GM18868 (cell line): ENCODE measurements around the gene TMEM223.
"Not testable (repeated sequence)": the region's sequence is repeated elsewhere in the genome, so short reads cannot be mapped to it uniquely, and the experiment has no call there.

ENCODE experiments used
- ATAC-seq: cut with Tn5 transposase; IDR thresholded peaks from one replicate; pipeline ENCODE4 v1.9.1; 2021; ENCODE audit warnings: mild to moderate bottlenecking, moderate library complexity; ENCODE audit not compliant: unreplicated experiment

The TMEM223 gene, protein sequence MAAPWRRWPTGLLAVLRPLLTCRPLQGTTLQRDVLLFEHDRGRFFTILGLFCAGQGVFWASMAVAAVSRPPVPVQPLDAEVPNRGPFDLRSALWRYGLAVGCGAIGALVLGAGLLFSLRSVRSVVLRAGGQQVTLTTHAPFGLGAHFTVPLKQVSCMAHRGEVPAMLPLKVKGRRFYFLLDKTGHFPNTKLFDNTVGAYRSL

DNA sequence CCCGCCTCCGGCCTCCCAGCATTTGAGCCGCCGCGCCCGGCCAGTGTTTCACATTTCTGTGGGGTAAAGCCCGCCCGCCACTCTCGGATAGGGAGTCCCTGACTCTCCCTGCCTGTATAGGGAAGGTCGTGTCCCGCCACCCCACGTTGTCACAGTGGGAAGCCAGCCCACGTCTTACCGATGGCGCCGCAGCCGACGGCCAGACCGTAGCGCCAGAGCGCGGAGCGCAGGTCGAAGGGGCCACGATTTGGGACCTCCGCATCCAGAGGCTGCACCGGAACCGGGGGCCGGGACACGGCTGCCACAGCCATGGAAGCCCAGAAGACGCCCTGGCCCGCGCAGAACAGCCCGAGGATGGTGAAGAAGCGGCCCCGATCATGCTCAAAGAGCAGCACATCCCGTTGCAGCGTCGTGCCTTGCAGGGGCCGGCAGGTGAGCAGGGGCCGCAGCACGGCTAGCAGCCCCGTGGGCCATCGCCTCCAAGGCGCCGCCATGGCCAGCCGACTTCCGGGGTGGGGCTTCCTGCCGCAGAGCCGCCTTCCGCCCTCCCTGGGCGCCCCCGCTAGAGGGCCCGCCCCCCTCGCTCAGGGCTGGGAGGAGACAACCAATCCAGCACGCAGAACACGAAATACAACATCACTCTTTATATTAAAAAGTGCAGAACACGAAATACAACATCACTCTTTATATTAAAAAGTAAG lies at the start of gene TMEM223:
Gene TMEM223 (minus strand): TSS at position 506 of the 701 bp plus-strand sequence. CDS start 12 bp downstream, at position 494.
- ATAC-seq = peak; percentile 73

DNA sequence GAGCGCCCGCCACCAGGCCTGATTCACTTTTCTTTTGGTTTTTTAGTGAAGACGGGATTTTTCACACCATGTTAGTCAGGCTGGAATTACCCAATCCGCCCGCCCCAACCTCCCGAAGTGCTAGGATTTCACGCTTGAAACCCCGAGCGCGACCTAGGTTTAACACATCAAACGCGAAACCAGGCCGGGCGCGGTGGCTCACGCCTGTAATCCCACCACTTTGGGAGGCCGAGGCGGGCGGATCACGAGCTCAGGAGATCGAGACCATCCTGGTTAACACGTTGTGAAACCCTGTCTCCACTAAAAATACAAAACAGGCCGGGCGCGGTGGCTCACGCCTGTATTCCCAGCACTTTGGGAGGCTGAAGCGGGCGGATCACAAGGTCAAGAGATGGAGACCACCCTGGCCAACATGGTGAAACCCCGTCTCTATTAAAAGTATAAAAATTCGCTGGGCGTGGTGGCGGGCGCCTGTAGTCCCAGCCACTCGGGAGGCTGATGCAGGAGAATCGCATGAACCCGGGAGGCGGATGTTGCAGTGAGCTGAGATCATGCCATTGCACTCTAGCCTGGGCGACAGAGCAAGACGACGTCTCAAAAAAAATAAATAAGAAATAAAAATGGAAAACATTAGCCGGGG lies 49.0 kb upstream of the TMEM223 start:
- not testable (repeated sequence) for ATAC-seq

DNA sequence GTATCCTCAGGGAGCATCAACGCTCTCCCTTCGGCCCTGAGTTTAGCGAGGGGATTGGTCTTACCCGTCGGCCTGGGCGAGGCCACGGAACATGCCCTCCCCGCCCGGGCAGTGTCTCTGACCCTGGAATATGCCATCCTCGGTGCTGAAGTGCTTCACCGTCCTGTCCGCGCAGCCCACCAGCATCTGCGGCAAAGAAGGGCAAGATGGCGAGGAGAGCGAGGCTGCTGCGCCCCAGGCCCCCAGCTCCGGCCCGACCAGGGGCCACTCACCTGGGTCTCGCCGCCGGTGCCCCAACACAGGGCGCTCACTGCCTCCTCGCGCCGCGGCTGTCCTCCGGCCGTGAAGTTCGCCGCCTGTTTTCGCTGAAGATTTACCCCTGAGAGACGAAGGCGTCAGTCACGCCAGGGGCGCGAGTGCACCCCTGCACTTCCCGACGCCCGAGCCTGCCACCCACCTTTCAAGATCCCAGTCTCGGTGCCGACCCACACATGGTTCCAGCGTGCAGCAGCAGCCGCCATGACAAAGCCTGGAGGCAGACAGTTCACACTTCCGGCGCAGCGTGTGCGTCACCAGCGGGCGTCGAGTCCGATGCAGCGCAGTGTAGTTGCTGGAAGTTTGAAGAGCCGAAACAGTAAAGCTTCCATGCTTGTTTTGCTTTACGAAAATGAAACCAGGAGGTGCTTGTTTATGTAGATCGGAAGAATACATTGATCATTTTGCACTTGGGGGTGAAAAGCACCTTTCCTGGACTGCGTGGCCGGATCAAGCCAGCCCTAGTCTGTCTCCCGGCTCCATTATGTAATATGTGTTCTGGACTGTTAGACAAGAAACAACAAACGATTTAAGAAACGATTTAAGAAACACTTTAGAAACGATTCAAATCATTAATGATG lies 47.5 kb upstream of the TMEM223 start, which contains the start of gene WDR74:
Gene WDR74 (minus strand): TSS at position 541 of the 896 bp plus-strand sequence. CDS start 20 bp downstream, at position 521.
- ATAC-seq = peak; percentile 39

GRCh38 chr11:62835336-62835735 lies 43.5 kb upstream of the TMEM223 start:
- no peak for ATAC-seq

DNA sequence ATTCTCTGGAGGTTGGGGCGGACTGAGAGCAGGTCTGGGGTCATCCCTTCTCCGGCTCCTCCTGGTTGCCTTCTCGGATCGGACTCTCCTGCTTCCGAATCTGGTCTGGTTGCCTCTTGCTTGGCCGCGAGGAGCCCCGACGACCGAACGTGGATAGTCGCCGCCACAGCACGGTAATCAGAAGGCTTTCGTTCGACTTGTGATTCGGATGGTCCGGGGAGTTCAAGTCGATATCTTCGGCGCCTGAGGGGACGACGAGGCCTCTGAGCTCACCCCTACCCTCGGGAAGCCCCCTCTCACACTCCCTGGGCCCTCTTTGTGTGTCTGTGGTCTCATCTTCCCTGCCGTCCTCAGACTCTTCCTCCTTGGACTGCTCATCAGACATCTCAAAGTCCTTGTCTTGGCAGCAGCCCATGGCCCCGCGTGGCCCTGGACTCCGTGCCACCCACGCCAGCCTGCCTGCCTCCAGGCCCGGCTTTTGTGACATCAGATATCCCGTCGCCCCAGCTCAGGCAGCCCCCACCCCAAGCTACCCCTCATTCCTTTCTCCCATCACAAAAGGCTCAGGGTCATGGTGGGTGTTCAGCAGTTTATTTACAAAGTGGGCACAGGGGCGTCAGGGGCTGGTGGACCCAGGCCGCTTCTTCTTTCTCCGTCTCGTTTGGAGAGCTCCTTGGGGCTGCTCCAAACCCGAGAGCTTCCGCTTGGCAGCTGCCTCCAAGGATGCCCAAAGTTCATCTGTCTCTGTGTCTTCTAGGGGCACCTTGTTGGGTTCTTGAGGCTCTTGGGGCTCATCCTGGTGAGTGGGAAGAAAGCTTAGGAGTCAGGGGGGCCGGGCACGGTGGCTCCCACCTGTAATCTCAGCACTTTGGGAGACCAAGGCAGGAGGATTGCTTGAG lies 40.8 kb upstream of the TMEM223 start, which contains the start of gene TEX54:
Gene TEX54 (minus strand): TSS at position 506 of the 899 bp plus-strand sequence.
- ATAC-seq = no peak

- peak; percentile 88 for ATAC-seq
Observed at GRCh38 chr11:62831520-62832335, 39.9 kb upstream of the TMEM223 start, which contains the start of gene STX5. Gene STX5, minus strand, starts transcription at chr11:62832051. Its CDS starts 808 bp downstream, at chr11:62831243.

DNA sequence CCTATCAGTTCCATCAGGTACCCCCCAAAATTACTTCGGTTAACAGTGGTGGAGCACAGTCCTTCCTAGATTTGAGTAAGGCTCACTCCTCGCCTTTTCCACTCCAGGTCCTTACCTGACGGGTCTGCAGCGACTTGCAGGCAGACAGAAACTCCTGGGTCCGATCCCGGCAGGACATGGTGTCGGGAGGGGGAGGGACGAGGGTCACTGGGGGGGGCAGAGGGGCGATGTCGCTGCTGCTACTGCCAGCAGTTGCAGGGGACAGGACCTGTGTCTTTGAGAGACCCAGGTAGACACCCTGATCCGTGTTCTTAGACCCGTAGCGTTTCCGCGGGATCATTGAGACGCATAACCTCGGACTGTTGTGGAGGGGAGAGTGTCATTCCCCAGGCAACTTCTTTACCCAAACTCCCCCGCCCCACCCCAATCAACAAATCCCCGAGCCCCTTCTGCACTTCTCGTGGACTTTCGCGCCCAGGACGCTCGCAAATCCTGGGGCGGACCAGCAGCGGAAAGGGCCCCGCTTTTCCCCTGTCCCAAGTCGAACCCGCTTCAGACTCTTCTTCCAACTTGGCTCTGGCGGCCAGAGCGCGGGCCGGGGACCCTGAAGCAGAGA lies 39.2 kb upstream of the TMEM223 start:
- no peak for ATAC-seq

GRCh38 chr11:62828130-62828529 lies 36.3 kb upstream of the TMEM223 start:
- not testable (repeated sequence) for ATAC-seq

DNA sequence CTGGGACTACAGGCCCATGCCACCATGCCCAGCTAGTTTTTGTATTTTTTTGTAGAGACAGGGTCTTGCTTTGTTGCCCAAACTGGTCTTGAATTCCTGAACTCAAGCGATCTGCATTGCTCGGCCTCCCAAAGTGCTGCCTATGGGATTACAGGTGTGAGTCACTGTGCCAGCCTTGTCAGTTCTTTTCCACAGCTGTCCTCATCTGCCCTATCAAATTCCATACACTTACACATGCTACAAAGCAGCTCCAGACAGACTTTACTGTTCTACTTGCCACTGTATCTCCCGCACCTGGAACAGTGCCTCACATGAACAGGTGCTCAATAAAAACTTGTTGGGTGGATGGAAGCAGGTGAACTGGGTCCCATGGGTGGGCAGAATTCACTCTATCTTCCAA lies 31.9 kb upstream of the TMEM223 start:
- ATAC-seq = no peak

DNA sequence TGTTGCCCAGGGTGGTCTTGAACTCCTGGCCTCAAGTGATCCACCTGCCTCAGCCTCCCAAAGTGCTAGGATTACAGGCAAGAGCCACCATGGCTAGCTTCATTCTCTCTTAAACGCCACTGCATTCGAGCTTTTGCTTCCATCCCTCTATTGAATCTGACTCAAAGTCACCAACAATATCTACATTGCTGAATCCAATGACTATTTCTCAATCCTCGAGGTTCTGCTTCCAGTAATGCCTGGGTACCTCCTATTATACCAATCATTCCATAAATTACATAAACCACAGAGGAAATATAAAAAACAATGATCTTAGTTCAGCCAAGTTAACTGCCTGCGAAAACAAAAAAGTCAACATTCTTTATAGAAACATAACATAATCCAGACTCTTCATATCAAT lies 25.3 kb upstream of the TMEM223 start:
- ATAC-seq = no peak

DNA sequence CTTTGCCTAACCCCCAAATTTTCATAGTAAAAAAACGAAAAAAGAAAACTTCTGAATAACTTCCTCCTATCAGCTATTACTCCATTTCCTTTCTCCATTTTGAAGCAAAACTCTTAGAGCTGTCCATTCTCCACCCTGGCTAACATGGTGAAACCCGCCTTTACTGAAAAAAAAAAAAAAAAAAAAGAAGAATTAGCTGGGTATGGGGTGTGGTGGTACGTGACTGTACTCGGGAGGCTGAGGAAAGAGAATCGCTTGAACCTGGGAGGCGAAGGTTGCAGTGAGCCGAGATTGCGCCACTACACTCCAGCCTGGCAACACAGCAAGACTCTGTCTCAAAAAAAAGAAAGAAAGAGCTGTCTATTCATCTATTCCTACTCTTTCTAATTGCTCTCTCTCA lies 24.8 kb upstream of the TMEM223 start:
- ATAC-seq = no peak

- ATAC-seq = no peak
Observed at GRCh38 chr11:62811659-62812058, 19.9 kb upstream of the TMEM223 start.

DNA sequence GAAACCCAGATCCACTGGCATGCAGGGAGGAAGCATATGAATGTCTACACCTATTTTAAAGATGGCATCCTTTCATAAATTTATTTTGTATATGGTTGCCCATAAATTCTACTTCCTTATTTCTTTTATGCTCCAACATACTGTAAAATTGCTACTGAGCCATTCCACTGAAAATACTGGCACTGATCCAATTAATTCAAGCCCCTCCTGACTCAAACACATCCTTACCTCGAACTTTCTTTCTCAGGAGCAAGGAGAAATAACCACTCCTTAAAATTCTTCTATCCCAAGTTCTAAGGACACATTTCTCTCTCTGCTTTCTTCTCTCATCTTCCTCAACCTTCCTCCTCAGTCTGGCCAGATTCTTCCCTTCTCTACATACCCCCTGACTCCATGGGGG lies 18.9 kb upstream of the TMEM223 start:
- no peak for ATAC-seq

- ATAC-seq = no peak
Observed at GRCh38 chr11:62806611-62807121, 14.9 kb upstream of the TMEM223 start.

DNA sequence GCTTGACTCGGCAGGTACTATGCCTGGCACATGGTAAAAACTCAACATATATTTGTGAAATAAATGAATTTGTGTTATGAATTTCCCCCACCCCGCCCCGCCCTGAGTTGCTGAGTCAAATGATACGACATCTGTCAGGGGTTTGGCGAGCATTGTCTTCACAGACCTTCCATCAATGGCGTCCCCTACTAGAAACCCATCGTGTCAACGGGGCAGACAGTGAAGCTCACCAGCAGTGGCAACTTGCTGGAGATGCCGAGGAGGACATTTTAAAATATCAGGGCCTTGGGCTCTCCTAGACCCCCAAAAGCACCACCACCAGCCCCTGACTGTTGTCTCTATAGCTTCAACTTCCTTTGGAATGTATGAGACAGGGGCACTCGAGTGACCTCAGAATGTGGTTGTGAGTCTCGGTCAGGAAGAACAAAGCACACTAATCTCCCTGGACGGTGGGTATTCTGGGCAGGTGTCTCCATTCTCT lies 14.2 kb upstream of the TMEM223 start:
- peak; percentile 2 for ATAC-seq

DNA sequence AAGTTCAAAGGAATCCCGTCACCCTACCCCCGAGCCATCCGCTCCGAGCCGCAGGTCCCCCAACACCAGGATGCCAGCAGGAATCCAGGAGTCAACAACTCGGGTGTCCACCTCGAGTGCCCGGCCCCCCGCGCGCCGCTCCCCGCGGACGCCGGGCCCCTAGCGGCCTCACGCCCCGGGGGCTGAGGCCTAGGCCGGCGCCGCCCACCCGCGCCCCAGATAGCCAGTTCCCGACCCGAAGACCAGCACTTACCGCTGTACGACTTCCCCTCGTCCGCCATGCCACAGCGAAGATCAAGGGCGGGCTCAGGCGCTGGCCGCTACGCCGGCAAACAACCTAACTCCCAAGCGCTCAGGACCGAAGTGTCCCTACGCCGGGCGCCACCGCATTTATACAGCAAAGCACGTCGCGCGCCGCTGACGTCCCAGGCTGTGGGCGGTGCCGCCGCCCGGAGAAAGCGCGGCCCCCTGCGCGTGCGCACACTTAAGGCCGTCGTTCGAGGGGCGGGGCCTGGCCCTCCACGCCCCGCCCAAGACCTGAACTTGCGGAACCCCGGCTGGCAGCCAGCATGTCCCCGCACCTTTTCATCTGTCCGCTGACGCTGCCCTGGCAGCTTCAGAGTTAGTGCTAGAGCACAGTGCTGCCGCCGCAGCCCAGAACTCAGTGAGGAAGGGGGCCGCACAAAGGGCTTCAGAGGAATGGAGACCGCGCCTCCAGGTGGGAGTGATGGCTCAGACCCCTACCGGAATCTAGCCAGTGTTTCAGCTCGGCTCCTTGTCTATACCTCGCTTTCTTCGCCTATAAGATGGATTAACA lies 13.5 kb upstream of the TMEM223 start, which contains the start of gene NXF1:
Gene NXF1 (minus strand): TSS at position 365 of the 817 bp plus-strand sequence. CDS start 84 bp downstream, at position 281.
- peak; percentile 78 for ATAC-seq
